Cardiac septum (tissue), 1 donor: ENCODE data around the gene APBB2. TPM values are rescaled to one million over a fixed set of nuclear protein-coding genes. Genes with fewer than 3 reads are reported as not detected.

Experiments used
- DNase-seq: peaks from one replicate; pipeline ENCODE4 v3.0.0-alpha.2; 2020; ENCODE audit warnings: low spot score
- intact Hi-C: fragments of 100-400 bp; cut with DNase I; formaldehyde crosslinking; loops from one replicate; pipeline ENCODE4 v1.14.0; 2022
- long read RNA-seq: library from polyadenylated mRNA; unstranded; transcript quantifications from one replicate; pipeline ENCODE4 v2.0.0, GENCODE V29; 2021
- total RNA-seq: library from RNA; stranded (reverse); fragmentation: NEBNext Ultra II Directional; extraction: Animal tissue kit (Norgen Biotek cat#: 25700); gene quantifications from one replicate; pipeline ENCODE4 v1.2.1, GENCODE V29; 2021
- donor health status: DM: no; HTN: no; CAD: no.

The APBB2 gene
- 35.2 TPM for total RNA-seq
- long read RNA-seq, full-length matches to known transcripts, result 2 of 40 reads
- long read RNA-seq, partial matches to known transcripts, result 26 of 40 reads
- long read RNA-seq, other reads (novel, unspliced or antisense), result 12 of 40 reads

DNA sequence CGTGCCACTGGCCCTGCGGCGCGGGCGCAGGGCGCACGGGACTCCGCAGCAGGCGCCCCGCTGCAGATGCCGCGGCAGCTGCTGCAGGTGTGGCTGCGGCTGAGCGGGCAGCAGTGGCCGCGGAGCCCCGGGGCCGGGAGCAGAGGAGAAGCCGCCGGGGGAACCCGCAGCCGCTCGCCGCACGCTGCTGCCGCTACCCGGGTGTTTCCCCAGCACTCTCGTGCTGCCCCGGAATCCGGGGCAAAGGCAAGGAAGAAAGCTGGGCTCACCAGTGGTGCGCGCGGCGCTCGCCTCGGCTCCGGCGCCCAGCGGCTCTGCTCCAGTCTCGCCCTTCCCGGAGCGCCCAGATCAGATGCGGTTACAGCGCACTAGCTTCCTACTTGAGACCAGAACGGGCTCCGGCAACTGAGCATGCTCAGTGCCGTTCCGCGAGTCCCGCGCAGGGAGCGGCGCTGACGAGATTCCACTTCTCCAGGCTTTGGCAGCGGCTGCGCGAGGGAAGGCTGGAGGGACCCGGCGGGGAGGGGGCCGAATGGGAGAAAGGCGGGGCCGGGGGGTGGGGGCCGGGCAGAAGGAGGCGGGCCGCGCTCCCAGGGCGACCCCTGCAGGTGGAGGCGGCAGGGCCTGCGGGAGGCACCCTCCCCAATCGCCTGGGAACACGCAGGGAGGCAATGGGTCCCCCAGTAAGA lies at the start of gene APBB2:
TSS of gene APBB2 (minus strand) at position 407 of the 689 bp plus-strand sequence. CDS start 181,288 bp downstream, outside the sequence.
- DNase-seq, result peak; percentile 95
- intact Hi-C loops, result loop anchor here (2.0 to 5.0 kb wide), 3 partner anchors 72 to 287 kb away; no protein-coding TSS in a partner anchor

DNA sequence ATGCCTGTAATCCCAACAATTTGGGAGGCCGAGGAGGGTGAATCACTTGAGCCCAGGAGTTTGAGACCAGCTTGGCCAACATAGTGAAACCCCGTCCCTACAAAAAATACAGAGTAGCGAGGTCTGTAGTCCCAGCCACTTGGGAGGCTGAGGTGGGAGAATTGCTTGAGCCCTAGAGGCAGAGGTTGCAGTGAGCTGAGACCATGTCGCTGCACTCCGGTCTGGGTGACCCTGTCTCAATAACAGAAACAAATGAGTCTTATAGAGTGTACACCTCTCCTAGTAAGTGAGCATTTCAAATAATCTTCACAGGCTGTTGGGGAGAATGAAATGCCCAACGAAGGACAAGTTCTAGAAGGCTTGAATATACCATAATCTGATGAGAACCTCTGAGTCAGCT lies 47.9 kb upstream of the APBB2 start:
- no peak for DNase-seq
- intact Hi-C loops, result no loop called here

DNA sequence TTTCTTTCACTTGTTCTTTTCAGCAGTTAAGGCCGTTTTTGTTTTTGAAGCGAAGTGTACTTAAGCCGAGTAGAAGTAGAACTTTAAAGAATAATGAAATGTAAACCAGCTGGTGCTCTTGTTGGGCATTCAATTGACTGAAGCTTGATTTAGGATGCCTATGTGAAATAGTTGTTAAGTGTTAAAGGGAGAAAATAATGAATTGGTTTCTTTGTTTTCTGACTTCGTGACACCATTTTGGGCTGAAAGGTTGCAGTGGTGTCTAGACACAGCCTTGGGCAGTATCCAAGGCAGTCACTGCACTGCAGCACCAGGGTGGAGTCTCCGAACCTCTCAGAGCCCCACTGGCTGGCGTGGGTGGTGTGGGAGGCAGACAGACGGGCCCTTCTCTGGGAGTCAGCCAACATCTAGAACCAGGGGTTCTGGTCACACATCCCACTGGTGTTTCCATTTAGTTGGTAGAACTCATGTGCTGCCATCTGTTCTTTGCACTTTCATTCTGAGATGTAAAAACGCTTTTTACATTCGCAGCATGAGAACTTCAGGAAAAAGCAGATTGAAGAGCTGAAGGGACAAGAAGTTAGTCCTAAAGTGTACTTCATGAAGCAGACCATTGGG lies 45.9 kb upstream of the APBB2 start:
- intact Hi-C loops, result no loop called here
- no peak for DNase-seq

DNA sequence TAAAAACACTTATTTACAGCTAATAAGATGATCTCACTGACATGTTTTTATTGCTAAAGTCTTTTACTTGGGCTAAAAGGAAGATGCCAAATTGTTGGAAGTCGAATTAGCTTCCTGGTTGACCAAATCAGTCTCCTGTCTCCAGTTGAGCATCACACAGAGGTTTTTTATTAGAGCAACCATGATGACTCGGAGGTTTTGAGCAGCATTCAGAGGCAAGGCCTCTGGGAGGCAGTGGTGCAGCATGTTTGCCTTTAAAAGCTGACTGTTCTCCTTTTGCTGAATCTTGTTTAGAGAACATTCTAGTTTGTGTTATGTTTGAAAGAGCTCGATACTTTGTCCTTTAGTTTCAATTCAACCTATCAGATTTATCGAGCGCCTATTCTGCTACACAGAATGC lies 44.4 kb upstream of the APBB2 start:
- intact Hi-C loops, result loop anchor here (10.0 kb wide), 1 partner anchor 626 kb away; no protein-coding TSS in a partner anchor

DNA sequence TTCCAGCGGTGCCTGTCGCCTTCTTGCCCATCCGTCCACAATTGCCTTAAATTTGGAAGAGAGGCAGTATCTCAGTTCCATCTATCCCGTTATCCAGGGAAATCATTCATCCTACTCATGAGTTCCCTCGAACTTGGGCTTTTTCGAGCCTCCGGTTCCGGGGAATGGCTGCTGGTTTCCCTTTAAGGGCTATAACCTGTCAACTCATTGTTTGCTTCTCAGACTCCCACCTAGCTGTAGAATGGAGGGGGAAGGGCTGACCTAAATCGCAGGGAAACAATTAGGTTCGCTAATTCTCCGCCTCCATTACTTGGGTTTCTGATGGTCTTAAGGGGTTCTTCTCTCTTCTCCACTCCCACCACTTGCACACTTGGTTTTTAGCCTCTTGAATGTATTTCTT lies 43.6 kb upstream of the APBB2 start:
- intact Hi-C loops, result loop anchor here (10.0 kb wide), 1 partner anchor 627 kb away; no protein-coding TSS in a partner anchor

More for the DNA sequence above, 44.4 kb upstream of the APBB2 start:
- DNase-seq, result no peak

DNA sequence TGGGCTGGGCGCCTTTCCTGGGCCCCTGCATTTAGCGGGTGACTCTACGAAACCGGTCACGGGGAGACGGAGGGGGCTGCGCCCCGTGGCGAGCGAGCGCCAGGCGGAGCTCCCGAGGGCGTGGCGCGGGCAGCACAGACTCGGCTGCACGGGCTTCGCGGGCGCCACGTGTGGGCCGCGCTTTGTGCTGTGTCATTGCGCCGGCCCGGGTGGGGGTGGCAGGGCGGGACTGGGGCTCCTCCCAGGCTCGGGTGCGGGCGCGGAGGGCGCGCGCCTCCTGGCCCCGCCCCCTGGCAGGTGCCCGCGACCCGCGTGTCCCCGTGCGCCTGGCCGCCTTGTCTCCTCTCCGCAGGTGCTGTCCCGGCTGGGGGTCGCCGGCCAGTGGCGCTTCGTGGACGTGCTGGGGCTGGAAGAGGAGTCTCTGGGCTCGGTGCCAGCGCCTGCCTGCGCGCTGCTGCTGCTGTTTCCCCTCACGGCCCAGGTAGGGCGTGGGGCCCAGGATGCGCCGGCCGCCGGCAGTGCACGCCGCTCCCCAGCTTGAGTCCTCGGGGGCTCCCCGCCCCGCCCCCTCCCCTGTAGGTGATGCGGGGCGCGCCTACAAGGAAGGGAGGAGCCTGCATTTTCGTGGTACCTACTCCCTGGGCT lies 43.0 kb upstream of the APBB2 start:
- intact Hi-C loops, result loop anchor here (10.0 kb wide), 1 partner anchor 627 kb away; no protein-coding TSS in a partner anchor
- DNase-seq, result no peak

More for the DNA sequence above, 43.6 kb upstream of the APBB2 start:
- DNase-seq, result no peak

DNA sequence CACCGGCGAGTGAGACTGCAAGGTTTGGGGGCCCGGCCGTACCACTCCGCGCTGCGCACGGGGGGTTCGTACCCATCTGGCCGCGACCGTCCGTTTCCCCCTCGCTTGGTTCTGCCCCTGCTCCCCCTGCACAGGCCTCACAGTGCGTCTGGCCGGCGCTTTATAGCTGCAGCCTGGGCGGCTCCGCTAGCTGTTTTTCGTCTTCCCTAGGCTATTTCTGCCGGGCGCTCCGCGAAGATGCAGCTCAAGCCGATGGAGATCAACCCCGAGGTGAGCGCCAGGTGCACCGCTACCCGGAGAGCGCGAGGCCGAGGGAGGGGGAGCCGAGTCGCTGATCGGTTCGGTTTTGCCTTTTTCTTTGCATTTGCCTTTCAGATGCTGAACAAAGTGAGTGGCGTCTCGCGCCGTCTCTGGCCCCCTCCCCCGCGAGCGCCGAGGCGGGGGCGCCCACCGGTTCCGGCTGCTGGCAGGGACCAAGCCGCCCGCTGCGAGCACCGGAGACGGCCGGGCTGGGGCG lies 42.5 kb upstream of the APBB2 start, which contains the start of gene UCHL1:
TSS of gene UCHL1 (plus strand) at position 189 of the 517 bp plus-strand sequence. CDS start at position 238, 49 bp downstream.
- no peak for DNase-seq
- intact Hi-C loops, result loop anchor here (10.0 kb wide), 1 partner anchor 628 kb away; no protein-coding TSS in a partner anchor

DNA sequence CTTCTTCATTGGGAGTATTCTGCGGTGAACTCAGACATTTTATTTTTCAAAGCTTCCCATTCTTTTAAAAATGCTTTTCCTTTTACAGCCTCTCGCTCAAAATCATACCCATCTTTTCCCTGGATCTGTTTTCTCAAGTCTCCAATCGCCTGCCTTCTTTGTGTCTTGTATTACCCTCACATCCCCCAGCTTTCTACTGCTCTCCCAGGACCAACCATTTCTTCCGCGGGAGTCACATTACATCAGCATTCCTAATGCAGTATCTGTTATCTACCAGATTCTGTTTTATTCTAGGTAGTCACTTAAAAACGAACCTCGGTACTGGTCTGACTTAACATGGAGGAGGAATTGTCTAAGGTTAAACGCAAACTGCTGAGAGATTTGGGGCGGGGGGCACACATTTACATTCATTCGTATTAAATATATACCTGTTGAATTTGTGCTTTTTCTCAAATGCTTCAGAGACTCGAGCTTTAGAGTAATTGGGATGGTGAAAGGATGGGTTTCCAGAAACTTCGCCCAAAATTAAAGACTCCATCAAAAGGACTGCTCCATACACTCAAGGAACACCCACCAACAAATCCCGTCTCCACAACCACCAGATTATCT lies 41.9 kb upstream of the APBB2 start:
- intact Hi-C loops, result loop anchor here (10.0 kb wide), 1 partner anchor 629 kb away; no protein-coding TSS in a partner anchor
- DNase-seq, result no peak

DNA sequence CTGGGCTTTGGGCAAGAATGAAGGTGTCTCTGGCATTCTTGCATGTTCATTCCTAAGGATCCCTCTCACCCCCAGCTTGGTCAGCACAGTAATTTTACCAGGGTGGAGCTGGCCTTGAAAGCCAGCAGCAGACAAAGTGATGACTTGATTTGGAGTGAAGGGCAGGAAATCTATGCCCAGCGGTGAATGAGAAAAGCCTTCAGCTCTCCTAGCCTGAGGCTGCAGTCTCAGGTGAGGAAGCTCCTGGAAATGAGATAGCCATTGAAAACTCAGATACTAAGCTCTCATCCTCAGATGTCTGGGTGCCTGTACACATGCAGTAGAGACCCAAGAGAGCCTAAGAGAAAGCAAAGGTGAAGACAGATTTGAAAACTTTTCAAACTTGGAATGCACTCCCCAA lies 31.6 kb upstream of the APBB2 start:
- DNase-seq, result no peak

DNA sequence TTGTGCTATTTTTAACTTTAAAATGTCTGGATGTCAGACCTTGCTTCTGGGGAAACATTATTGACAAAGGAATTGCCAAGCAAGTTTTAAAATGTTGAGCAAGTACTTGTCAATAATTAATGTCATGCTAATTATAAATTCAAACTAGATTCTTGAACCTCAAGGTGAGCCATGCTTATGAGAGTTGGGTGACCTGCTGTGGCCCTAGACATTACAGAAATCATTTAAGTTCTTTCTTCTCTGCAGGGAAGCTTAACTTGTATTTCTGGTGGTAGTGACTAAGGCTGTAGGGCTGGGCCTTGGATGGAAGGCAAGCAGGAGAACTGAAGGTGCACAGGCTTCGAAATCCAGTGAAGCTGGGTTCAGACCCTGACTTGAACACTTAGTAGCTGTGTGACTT lies 27.6 kb upstream of the APBB2 start:
- intact Hi-C loops, result no loop called here
- no peak for DNase-seq

More for the DNA sequence above, 31.6 kb upstream of the APBB2 start:
- intact Hi-C loops, result no loop called here

DNA sequence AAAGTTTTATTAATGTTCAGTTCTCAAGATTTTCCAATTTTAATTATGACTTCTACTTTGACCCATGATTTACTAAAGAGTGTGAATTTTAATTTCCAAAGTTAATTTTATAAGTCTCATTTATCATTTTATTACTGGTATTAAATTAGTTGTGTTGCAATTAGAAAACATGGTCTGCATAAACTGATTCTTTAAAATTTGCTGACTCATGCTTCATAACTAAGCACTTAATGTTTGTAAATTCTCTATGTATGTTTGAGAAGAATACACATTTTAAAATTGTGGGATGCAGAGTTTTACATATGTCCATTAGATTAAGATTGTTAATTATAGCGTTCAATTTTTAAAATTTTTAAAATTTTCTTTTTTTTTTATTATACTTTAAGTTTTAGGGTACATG lies 22.2 kb upstream of the APBB2 start:
- no peak for DNase-seq
- intact Hi-C loops, result no loop called here

DNA sequence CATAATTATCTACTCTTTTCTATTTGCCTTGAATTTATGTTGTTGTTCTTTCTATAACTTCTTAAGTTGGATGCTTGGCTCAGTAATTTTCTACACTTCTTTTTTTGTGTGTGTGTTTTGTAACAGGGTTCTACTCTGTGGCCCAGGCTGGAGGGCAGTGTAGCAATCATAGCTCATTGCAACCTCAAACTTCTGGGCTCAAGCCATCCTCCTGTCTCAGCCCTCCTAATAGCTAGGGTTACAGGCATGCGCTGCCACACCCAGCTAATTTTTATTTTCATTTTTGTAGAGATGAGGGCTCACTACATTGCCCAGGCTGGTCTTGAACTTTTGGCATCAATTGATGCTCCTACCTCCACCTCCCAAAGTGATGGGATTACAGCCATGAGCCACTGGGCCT lies 21.7 kb upstream of the APBB2 start:
- intact Hi-C loops, result no loop called here
- DNase-seq, result no peak

DNA sequence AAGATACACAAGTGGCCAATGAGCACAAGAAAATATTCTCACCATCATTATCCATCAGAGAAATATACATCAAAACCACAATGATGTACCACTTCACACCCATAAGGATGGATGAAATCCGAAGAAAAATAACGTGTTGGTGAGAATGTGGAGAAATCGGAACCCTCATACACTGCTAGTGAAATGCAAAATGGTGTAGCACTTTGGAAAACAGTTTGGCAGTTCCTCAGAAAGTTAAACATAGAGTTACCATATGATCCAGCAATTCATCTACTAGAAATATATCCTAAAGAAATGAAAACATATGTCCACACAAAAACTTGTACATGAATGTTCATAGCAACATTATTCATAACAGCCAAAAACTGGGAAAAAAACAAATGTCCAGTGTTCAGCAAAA lies 18.5 kb upstream of the APBB2 start:
- intact Hi-C loops, result no loop called here
- no peak for DNase-seq

DNA sequence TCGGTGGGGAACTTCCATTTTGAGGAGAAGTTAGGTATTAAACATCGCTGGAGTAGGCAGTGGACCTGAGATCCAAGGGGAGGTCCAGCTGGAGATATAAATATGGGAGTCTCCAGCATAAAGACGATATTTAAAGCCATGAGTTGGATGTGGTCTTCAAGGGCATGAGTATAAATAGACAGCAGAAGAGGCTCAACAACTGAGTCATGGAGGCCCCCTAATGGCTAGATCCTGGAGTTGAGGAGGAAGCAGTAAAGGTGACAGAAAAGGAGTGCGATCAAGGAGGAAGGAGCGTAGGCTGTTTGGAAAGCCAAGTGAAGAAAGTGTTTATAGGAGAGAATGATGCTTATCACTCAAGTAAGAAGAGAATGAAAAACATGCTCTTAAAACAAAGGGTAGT lies 18.1 kb upstream of the APBB2 start:
- intact Hi-C loops, result no loop called here

DNA sequence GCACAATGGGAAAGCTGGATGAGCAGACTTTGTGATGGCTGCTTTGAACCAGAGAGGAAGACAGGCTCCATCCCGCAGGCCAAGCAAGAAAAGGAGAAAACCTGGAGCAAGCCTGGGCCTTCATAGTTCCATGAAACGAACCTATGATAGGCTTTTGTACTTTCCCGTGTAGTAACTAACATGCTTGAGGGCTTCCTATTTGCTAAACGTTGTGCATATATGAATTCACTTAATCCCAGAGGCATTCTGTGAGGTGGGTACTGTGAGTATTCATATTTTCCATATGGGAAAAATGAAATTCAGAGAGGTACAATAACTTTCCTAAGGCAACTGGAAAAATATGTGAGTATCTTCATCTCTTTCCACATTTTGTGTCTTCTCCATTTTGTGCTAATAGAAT lies 13.6 kb upstream of the APBB2 start:
- intact Hi-C loops, result no loop called here
- no peak for DNase-seq

More for the DNA sequence above, 18.1 kb upstream of the APBB2 start:
- DNase-seq, result no peak

DNA sequence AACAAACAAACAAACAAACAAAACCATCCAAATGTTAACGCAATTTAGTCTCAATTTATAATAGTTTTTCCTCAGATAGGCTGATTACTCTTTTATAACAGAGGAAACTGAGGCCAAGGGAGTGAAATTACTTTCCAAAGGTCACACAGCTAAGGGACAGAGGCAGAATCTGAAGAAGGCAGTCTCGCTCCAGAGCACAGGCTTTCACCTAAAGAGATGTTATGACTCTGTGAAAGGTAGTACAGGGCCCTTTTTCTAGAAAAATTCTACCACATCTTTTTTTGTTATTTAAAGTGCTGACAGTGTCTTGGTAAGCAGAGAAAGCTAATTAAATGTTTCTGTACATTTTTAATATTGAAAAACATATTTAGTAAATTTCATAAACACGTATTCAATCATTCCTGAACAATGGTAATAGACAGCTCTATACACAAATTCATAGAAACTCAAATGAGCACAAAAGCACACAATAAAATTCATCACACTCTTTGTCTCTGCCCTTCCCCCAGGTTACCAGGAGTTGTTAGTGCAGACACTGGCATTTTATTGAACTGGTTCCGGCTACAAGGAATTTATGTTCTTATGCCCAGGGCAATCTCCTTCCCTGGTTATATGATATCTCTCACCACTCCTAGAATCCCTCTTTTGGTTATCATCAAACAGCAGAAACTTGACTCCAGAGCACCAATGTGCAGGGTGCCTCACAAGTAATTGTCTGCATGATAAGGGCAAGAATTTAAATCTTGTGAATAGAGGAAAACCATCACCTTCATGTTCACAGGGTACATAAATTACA lies 7.7 kb upstream of the APBB2 start:
- intact Hi-C loops, result no loop called here
- DNase-seq, result no peak

DNA sequence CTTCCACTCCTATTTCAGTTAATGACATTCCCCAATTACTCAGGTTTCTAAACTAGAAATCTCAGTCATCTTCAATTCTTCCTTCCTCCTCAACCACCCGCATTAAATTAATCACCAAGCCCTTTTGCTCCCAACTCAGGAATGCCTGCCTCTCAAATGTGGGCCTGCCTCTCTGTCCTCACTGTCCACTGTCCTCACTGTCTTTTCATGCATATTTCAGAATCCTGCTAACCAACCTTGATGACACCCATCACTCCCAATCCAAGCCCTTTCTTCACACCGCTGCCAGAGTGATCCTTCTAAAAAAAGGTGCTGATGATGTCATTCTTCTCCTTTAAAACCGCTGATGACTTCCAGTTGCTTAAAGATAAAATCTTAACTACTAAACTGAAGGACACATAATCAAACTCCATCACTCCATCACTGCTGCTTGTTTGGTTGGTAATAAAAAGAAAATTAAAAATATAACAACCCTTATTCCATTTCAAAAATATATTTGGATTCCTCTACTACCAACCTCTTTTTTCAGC lies 5.1 kb upstream of the APBB2 start:
- intact Hi-C loops, result no loop called here
- no peak for DNase-seq

DNA sequence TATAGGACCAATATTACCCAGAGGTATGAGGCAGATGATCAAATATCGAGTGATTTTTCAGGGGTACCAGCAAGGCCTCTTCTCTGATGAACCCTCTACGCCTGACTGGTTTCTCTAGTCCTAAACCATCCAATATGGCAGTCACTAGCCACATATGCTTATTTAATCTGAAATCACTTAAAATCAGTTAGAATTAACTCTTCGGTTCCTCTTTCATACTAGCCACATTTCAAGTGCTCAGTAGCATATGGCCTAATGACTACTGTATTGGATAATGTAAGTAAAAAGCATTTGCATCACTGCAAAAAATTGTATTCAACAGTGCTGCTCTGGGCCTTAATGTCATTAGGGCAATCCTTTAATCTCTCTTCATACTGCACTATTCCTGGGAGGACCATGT lies 4.4 kb upstream of the APBB2 start:
- no peak for DNase-seq
- intact Hi-C loops, result no loop called here
